K562 (cell line): ENCODE results near the gene PHLDA3. TPM values are rescaled to one million over a fixed set of nuclear protein-coding genes. Genes with fewer than 3 reads are reported as not detected.

Experiments used
- ATAC-seq: fragments of 200-7000 bp; cut with Tn5 transposase; 3 replicates; pipeline ENCODE4 v1.9.1; 2020; ENCODE audit warnings: moderate library complexity
- BruUV-seq: library from RNA; stranded (reverse); fragments of 400-500 nt; replicated peaks from 2 replicates; lab custom pipeline; 2021; lab: Mats Ljungman, UMichigan
- CTCF ChIA-PET: fragments of 300-600 bp; formaldehyde crosslinking; extraction: SDS; loops from one replicate; lab custom pipeline; 2021; ENCODE audit warnings: low intra/inter-chr PET ratio; lab: Yijun Ruan, JAX
- POLR2A ChIA-PET: fragments of 300-600, 350-650 bp; sonication (Branson Sonifier 250); formaldehyde crosslinking; extraction: SDS; loops from one replicate; lab custom pipeline; 2021; ENCODE audit warnings: antibody characterized with exemption, inconsistent platforms; lab: Yijun Ruan, JAX
- DNase-seq, 4 experiments: peaks; one replicate each; pipeline versions ENCODE4 v3.0.0 to v3.0.0-alpha.2; 2011 to 2018; ENCODE audit warnings: low spot score in 3 of 4, mixed read lengths in 3 of 4; ENCODE audit errors: extremely low read depth in 1 of 4
- FAIRE-seq: peaks from 2 replicates; lab custom pipeline; 2011; peaks lifted over from hg19 to GRCh38; lab: Jason Lieb, UNC
- H2AFZ ChIP-seq: 2 replicates; pipeline ENCODE4 v1.6.0; 2011; ENCODE audit warnings: low read depth, low read length, control low read depth, inconsistent platforms
- H3K27ac ChIP-seq: fragments of 200-600 bp; 3 replicates; pipeline ENCODE4 v1.8.0; 2011; ENCODE audit warnings: low read depth, mild to moderate bottlenecking, control low read depth, inconsistent platforms, low read length, moderate library complexity, mixed read lengths; ENCODE audit errors: extremely low read depth
- H3K27me3 ChIP-seq, 2 experiments: fragments of 300-600 bp in 1 of 2; 2 replicates in 1 of 2; 3 replicates in 1 of 2; pipeline versions ENCODE4 v1.6.0 to v1.8.0; 2011; ENCODE audit warnings: inconsistent platforms in 2 of 2, low read length in 2 of 2, mild to moderate bottlenecking in 1 of 2, mixed read lengths in 1 of 2, moderate library complexity in 1 of 2; ENCODE audit not compliant: control insufficient read depth in 2 of 2, insufficient read depth in 2 of 2
- H3K36me3 ChIP-seq: fragments of 300-600 bp; 3 replicates; pipeline ENCODE4 v1.8.0; 2011; ENCODE audit warnings: mild to moderate bottlenecking, low read length, inconsistent platforms; ENCODE audit not compliant: control insufficient read depth, insufficient read depth
- H3K4me1 ChIP-seq, 2 experiments: fragments of 200-600 bp in 1 of 2; replicated peaks in 1 of 2; 2 replicates in 1 of 2; 3 replicates in 1 of 2; pipeline versions ENCODE4 v1.5.1 to v1.8.0; 2011; ENCODE audit warnings: inconsistent platforms in 2 of 2, low read length in 2 of 2, mild to moderate bottlenecking in 1 of 2, mixed read lengths in 1 of 2, moderate library complexity in 1 of 2; ENCODE audit not compliant: control insufficient read depth in 2 of 2, insufficient read depth in 2 of 2
- H3K4me2 ChIP-seq: 2 replicates; pipeline ENCODE4 v1.6.1; 2011; ENCODE audit warnings: low read length, control low read depth, inconsistent platforms, mixed read lengths; ENCODE audit not compliant: insufficient read depth
- H3K4me3 ChIP-seq: fragments of 200-600 bp; sonication (generic), shearing (Covaris generic); 2 replicates; pipeline ENCODE4 v1.5.1; 2016; ENCODE audit warnings: control low read depth, inconsistent platforms
- H3K79me2 ChIP-seq: fragments of 200-600 bp; 3 replicates; pipeline ENCODE4 v1.8.0; 2011; ENCODE audit warnings: low read length, inconsistent platforms; ENCODE audit not compliant: control insufficient read depth, insufficient read depth
- H3K9ac ChIP-seq, 2 experiments: 2 replicates each; pipeline versions ENCODE4 v1.6.0 to v1.6.1; 2011; ENCODE audit warnings: low read depth in 2 of 2, low read length in 2 of 2, control low read depth in 1 of 2, inconsistent platforms in 1 of 2, mild to moderate bottlenecking in 1 of 2, mixed read lengths in 1 of 2; ENCODE audit not compliant: insufficient read depth in 1 of 2
- H3K9me1 ChIP-seq: one replicate; pipeline ENCODE4 v1.6.0; 2011; ENCODE audit warnings: inconsistent platforms, mild to moderate bottlenecking, low read length, moderate library complexity; ENCODE audit not compliant: control insufficient read depth, insufficient read depth
- H3K9me3 ChIP-seq: replicated peaks from 2 replicates; pipeline ENCODE4 v1.5.1; 2011; ENCODE audit warnings: low read depth, low read length, inconsistent platforms; ENCODE audit not compliant: control insufficient read depth, insufficient read depth
- H4K20me1 ChIP-seq: replicated peaks from 2 replicates; pipeline ENCODE4 v1.6.1; 2011; ENCODE audit warnings: low read length, inconsistent platforms, mixed read lengths; ENCODE audit not compliant: control insufficient read depth, insufficient read depth
- NRF1 ChIP-seq, 2 experiments: fragments of 450-650 bp; IDR thresholded peaks in 1 of 2; conservative IDR thresholded peaks in 1 of 2; 2 replicates each; pipeline ENCODE4 v1.6.1; 2014; ENCODE audit warnings: mild to moderate bottlenecking in 2 of 2
- SIRT6 ChIP-seq: IDR thresholded peaks from one replicate; pipeline ENCODE4 v1.6.1; 2012; ENCODE audit warnings: low read depth, mild to moderate bottlenecking, control low read depth, inconsistent platforms, low read length, moderate library complexity
- WGBS: fragments of 100-300 bp; shearing (Covaris generic); methylation state at CpG from one replicate; pipeline ENCODE4 v1.1.6; 2016; ENCODE audit warnings: low coverage, mixed read lengths; ENCODE audit not compliant: insufficient coverage; ENCODE audit errors: missing lambda C conversion rate; 5-methylcytosine and 5-hydroxymethylcytosine counted together
- in situ Hi-C: fragments of 300-500 bp; cut with MboI; formaldehyde crosslinking; loops from 4 replicates; pipeline ENCODE4 v1.15.0; 2018; ENCODE audit warnings: inconsistent platforms, mixed read lengths
- intact Hi-C: fragments of 100-400 bp; cut with micrococcal nuclease; formaldehyde crosslinking; loops from 2 replicates; pipeline ENCODE4 v1.14.2; 2022
- polyA plus RNA-seq, 8 experiments: library from polyadenylated mRNA; depleted of rRNA in 4 of 8; stranded (reverse) in 5 of 8; unstranded in 3 of 8; fragments of >200 nt; fragmentation: Nextera tagmentation in 2 of 8; fragmentation: Illumina TruSeq in 1 of 8; extraction: Ambion mirVana in 2 of 8; extraction: Trizol in 1 of 8; gene quantifications; 2 replicates each; pipeline versions ENCODE4 v1.2.1 to v1.2.3, GENCODE V29; 2011 to 2014; ENCODE audit warnings: inconsistent platforms in 1 of 8, missing spikeins in 1 of 8
- total RNA-seq, 7 experiments: library from RNA; depleted of rRNA in 6 of 7; stranded (reverse); fragments of >200 nt in 6 of 7; fragmentation: Illumina TruSeq in 2 of 7; extraction: Trizol in 2 of 7; gene quantifications; 2 replicates each; pipeline versions ENCODE4 v1.2.1 to v1.2.3, GENCODE V29; 2011 to 2021; ENCODE audit warnings: low replicate concordance in 1 of 7
- TF ChIP-seq, protein P1 (sequence below), 3 experiments: fragments of 200-800 bp in 1 of 3; fragments of 250-450 bp in 1 of 3; fragments of 450-650 bp in 1 of 3; sonication (Bioruptor Pico) in 1 of 3; sonication (Bioruptor generic) in 1 of 3; formaldehyde crosslinking in 1 of 3; IDR thresholded peaks; 2 replicates each; pipeline versions ENCODE4 v1.6.1 to v1.8.0; 2016 to 2022; ENCODE audit warnings: mild to moderate bottlenecking in 2 of 3, missing genetic modification characterization in 2 of 3, missing compliant biosample characterization in 1 of 3, moderate library complexity in 1 of 3
- TF ChIP-seq, protein P2 (sequence below): sonication (generic); formaldehyde crosslinking; IDR thresholded peaks from 2 replicates; pipeline ENCODE4 v1.8.1; 2023; ENCODE audit warnings: mild to moderate bottlenecking, missing genetic modification reagents

Gene PHLDA3
- total and polyA plus RNA-seq, 9 of the 15 experiments (the other 6 are each of a cell fraction or from before 2014, with no cell fraction given), result 0.11 to 0.27 TPM; not detected in 7

DNA sequence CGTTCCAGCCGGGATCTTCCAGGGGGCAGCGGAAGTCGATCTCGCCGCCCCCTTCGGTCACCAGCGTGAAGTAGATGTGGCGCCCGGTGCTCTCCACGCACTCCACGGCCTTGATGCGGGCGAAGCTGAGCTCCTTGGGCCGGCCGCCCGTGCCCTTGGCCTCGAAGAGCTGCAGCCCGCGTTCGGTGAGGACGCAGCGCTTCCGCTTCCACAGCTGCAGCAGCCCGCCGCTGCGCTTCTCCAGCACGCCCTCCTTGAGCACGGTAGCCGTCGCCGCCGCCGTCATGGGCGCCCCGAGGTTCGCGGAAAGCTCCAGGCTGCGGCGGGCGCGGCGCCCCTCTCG lies 516 bp downstream of the PHLDA3 start:
- H3K9me3 ChIP-seq, result no peaks in the 10 kb centered on the region
- DNase-seq, result no peak
- POLR2A ChIA-PET, result no interaction called here
- no peak for ATAC-seq
- H3K27me3 ChIP-seq, result peaks cover 33 to 59% of the 10 kb centered on the region in 2 experiments
- peaks cover 0 to 17% of the 10 kb centered on the region in 2 experiments; a peak in 2 of 5 replicates for H3K4me1 ChIP-seq
- no peak overlapping the region for H3K9ac ChIP-seq
- no peak for FAIRE-seq
- H3K79me2 ChIP-seq, result no peaks in the 10 kb centered on the region
- CTCF ChIA-PET, result no interaction called here
- BruUV-seq, result no TSS peak
- H3K27ac ChIP-seq, result no peak overlapping the region
- no peak overlapping the region for H2AFZ ChIP-seq
- TF ChIP-seq, protein P1, sequence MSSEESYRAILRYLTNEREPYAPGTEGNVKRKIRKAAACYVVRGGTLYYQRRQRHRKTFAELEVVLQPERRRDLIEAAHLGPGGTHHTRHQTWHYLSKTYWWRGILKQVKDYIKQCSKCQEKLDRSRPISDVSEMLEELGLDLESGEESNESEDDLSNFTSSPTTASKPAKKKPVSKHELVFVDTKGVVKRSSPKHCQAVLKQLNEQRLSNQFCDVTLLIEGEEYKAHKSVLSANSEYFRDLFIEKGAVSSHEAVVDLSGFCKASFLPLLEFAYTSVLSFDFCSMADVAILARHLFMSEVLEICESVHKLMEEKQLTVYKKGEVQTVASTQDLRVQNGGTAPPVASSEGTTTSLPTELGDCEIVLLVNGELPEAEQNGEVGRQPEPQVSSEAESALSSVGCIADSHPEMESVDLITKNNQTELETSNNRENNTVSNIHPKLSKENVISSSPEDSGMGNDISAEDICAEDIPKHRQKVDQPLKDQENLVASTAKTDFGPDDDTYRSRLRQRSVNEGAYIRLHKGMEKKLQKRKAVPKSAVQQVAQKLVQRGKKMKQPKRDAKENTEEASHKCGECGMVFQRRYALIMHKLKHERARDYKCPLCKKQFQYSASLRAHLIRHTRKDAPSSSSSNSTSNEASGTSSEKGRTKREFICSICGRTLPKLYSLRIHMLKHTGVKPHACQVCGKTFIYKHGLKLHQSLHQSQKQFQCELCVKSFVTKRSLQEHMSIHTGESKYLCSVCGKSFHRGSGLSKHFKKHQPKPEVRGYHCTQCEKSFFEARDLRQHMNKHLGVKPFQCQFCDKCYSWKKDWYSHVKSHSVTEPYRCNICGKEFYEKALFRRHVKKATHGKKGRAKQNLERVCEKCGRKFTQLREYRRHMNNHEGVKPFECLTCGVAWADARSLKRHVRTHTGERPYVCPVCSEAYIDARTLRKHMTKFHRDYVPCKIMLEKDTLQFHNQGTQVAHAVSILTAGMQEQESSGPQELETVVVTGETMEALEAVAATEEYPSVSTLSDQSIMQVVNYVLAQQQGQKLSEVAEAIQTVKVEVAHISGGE (CRISPR knock-in tag; IDR thresholded peaks at IDR 0.05), result peak in 1 of 3 experiments; percentile 27; a peak in 1 of 6 replicates
- TF ChIP-seq NRF1 (conservative IDR thresholded peaks at IDR 0.05 in 1 of 2, IDR thresholded peaks at IDR 0.05 in 1 of 2) (no peak), SIRT6 (no peak)
- TF ChIP-seq, protein P2, sequence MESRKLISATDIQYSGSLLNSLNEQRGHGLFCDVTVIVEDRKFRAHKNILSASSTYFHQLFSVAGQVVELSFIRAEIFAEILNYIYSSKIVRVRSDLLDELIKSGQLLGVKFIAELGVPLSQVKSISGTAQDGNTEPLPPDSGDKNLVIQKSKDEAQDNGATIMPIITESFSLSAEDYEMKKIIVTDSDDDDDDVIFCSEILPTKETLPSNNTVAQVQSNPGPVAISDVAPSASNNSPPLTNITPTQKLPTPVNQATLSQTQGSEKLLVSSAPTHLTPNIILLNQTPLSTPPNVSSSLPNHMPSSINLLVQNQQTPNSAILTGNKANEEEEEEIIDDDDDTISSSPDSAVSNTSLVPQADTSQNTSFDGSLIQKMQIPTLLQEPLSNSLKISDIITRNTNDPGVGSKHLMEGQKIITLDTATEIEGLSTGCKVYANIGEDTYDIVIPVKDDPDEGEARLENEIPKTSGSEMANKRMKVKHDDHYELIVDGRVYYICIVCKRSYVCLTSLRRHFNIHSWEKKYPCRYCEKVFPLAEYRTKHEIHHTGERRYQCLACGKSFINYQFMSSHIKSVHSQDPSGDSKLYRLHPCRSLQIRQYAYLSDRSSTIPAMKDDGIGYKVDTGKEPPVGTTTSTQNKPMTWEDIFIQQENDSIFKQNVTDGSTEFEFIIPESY (CRISPR knock-in tag), result peak; percentile 40; the same call in 1 of the 2 replicates
- H3K4me2 ChIP-seq, result no peak overlapping the region
- no peaks in the 10 kb centered on the region for H4K20me1 ChIP-seq
- no peaks in the 10 kb centered on the region for H3K36me3 ChIP-seq
- intact Hi-C loops (no loop called here), in situ Hi-C loops (no loop called here)
- H3K9me1 ChIP-seq, result peaks cover 3% of the 10 kb centered on the region
- WGBS, result 38% methylated on average over 43 of the region's 44 CpGs
- H3K4me3 ChIP-seq, result no peak overlapping the region
